CD4-positive, alpha-beta T cell treated with Interleukin-17A for 4 hours (primary cell): ENCODE measurements around the gene HIPK3.

ENCODE experiments used
- DNase-seq: peaks from one replicate; pipeline ENCODE4 v3.0.0-alpha.2; 2020; ENCODE audit warnings: mixed read lengths

The HIPK3 gene

DNA sequence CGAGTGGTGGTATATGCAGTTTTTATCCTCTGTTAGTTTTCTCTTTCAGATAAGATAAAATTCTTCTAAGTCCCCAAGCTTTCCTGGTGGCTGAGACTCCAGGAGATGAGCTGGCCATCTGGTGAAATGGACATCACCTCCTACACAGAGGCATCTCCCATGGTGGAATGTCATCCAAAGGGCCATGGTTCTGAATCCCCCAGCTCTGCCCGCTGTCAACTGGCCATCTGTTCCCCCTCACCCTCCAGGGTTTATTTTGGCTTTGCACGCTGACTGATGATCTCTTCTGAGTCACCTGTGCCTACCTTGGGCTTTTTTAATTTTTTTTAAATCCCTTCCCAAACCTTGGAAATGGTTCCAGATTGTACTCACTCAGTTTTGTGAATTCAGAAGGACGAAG is 142.2 kb downstream of the HIPK3 start:
- no peak for DNase-seq

DNA sequence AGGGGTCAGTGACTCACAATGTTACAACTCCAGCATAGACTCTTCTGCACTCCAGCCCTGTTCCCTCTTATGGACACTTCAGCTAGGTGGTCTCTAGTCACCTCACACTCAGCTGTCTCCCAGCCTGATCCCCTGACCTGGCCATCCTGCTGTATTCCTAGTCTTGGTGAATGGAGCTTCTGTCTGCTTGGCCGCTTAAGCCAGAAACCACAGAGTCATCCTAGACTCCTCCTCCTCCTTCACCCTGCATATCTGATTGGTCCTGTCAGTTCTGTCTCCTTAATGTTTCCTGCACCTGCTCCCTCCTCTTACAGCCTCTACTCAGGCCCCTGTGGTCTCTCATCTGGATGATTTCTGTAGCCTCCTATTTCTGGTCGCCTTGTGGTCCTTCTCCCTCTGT is 144.9 kb downstream of the HIPK3 start:
- no peak for DNase-seq

- no peak for DNase-seq
Observed at GRCh38 chr11:33403344-33403743, 146.2 kb downstream of the HIPK3 start.

GRCh38 chr11:33405834-33406602 is 148.8 kb downstream of the HIPK3 start:
- DNase-seq, result no peak
